K562 (cell line): ENCODE measurements around the gene ADAM22. TPM values are rescaled to one million over a fixed set of nuclear protein-coding genes. Genes with fewer than 3 reads are reported as not detected.

Source experiments
- E2F8 ChIP-seq: fragments of 450-650 bp; IDR thresholded peaks from 2 replicates; pipeline ENCODE4 v1.7.1; 2018; ENCODE audit warnings: mild to moderate bottlenecking, low read depth; ENCODE audit not compliant: partially characterized antibody
- ESRRA ChIP-seq: fragments of 450-650 bp; IDR thresholded peaks from 2 replicates; pipeline ENCODE4 v1.6.1; 2014; ENCODE audit warnings: low read depth, mild to moderate bottlenecking, moderate library complexity, borderline replicate concordance
- MEF2D ChIP-seq: conservative IDR thresholded peaks from 2 replicates; pipeline ENCODE4 v1.6.1; 2016; ENCODE audit warnings: low read depth, missing genetic modification characterization, missing compliant biosample characterization
- NUFIP1 ChIP-seq: fragments of 450-650 bp; IDR thresholded peaks from 2 replicates; pipeline ENCODE4 v1.6.1; 2018; ENCODE audit not compliant: partially characterized antibody
- PHF8 ChIP-seq: fragments of 200-600 bp; sonication (generic); IDR thresholded peaks from 2 replicates; pipeline ENCODE4 v1.6.1; 2012; ENCODE audit warnings: mixed run types, mild to moderate bottlenecking, inconsistent platforms, low read length, moderate library complexity, borderline replicate concordance
- POLR2H ChIP-seq: IDR thresholded peaks from 2 replicates; pipeline ENCODE4 v1.6.1; 2016; ENCODE audit warnings: missing genetic modification characterization, low read depth, mild to moderate bottlenecking, control low read depth, missing compliant biosample characterization, moderate library complexity
- SMARCA5 ChIP-seq: fragments of 450-650 bp; IDR thresholded peaks from 2 replicates; pipeline ENCODE4 v1.6.1; 2016
- TOE1 ChIP-seq, 2 experiments: fragments of 450-650 bp in 1 of 2; sonication (generic) in 1 of 2; formaldehyde crosslinking in 1 of 2; IDR thresholded peaks; 2 replicates each; pipeline versions ENCODE4 v1.7.1 to v1.8.0; 2016 to 2022; ENCODE audit warnings: borderline replicate concordance in 2 of 2, mild to moderate bottlenecking in 2 of 2, antibody characterized with exemption in 1 of 2, inconsistent platforms in 1 of 2, low read depth in 1 of 2, missing genetic modification reagents in 1 of 2, moderate library complexity in 1 of 2
- ZBTB1 ChIP-seq: sonication (generic); formaldehyde crosslinking; IDR thresholded peaks from 2 replicates; pipeline ENCODE4 v1.8.1; 2023; ENCODE audit warnings: missing genetic modification reagents, low read depth, mild to moderate bottlenecking, borderline replicate concordance
- ZNF589 ChIP-seq: fragments of 200-800 bp; sonication (Bioruptor generic); IDR thresholded peaks from 2 replicates; pipeline ENCODE4 v1.6.1; 2016; ENCODE audit warnings: low read depth, missing genetic modification characterization, missing compliant biosample characterization
- polyA plus RNA-seq, 8 experiments: library from polyadenylated mRNA; depleted of rRNA in 4 of 8; stranded (reverse) in 5 of 8; unstranded in 3 of 8; fragments of >200 nt; fragmentation: Nextera tagmentation in 2 of 8; fragmentation: Illumina TruSeq in 1 of 8; extraction: Ambion mirVana in 2 of 8; extraction: Trizol in 1 of 8; gene quantifications; 2 replicates each; pipeline versions ENCODE4 v1.2.1 to v1.2.3, GENCODE V29; 2011 to 2014; ENCODE audit warnings: inconsistent platforms in 1 of 8, missing spikeins in 1 of 8
- total RNA-seq, 7 experiments: library from RNA; depleted of rRNA in 6 of 7; stranded (reverse); fragments of >200 nt in 6 of 7; fragmentation: Illumina TruSeq in 2 of 7; extraction: Trizol in 2 of 7; gene quantifications; 2 replicates each; pipeline versions ENCODE4 v1.2.1 to v1.2.3, GENCODE V29; 2011 to 2021; ENCODE audit warnings: low replicate concordance in 1 of 7
- TF ChIP-seq, protein P1 (sequence below), 2 experiments: fragments of 450-650 bp; formaldehyde crosslinking in 1 of 2; IDR thresholded peaks; 2 replicates each; pipeline versions ENCODE4 v1.4.0 to v1.6.1; 2014 to 2020; ENCODE audit warnings: mild to moderate bottlenecking in 2 of 2, borderline replicate concordance in 1 of 2, low read depth in 1 of 2
- TF ChIP-seq, protein P2 (sequence below): fragments of 450-650 bp; IDR thresholded peaks from 2 replicates; pipeline ENCODE4 v1.6.1; 2016

The ADAM22 gene
- total and polyA plus RNA-seq, 9 of the 15 experiments (the other 6 are each of a cell fraction or from before 2014, with no cell fraction given), result 0.01 to 0.58 (median 0.18) TPM

GRCh38 chr7:88219781-88220747 lies 286.0 kb downstream of the ADAM22 start, which contains the start of gene SRI (continued):
- TF ChIP-seq, protein P1, sequence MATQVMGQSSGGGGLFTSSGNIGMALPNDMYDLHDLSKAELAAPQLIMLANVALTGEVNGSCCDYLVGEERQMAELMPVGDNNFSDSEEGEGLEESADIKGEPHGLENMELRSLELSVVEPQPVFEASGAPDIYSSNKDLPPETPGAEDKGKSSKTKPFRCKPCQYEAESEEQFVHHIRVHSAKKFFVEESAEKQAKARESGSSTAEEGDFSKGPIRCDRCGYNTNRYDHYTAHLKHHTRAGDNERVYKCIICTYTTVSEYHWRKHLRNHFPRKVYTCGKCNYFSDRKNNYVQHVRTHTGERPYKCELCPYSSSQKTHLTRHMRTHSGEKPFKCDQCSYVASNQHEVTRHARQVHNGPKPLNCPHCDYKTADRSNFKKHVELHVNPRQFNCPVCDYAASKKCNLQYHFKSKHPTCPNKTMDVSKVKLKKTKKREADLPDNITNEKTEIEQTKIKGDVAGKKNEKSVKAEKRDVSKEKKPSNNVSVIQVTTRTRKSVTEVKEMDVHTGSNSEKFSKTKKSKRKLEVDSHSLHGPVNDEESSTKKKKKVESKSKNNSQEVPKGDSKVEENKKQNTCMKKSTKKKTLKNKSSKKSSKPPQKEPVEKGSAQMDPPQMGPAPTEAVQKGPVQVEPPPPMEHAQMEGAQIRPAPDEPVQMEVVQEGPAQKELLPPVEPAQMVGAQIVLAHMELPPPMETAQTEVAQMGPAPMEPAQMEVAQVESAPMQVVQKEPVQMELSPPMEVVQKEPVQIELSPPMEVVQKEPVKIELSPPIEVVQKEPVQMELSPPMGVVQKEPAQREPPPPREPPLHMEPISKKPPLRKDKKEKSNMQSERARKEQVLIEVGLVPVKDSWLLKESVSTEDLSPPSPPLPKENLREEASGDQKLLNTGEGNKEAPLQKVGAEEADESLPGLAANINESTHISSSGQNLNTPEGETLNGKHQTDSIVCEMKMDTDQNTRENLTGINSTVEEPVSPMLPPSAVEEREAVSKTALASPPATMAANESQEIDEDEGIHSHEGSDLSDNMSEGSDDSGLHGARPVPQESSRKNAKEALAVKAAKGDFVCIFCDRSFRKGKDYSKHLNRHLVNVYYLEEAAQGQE (IDR thresholded peaks at IDR 0.05; ENCODE audit: borderline replicate concordance), result no peak; the same call in 1 of the 2 replicates
- TF ChIP-seq, protein P1 (CRISPR knock-in tag; IDR thresholded peaks at IDR 0.05; ENCODE audit: low read depth), result no peak
- TF ChIP-seq POLR2H (no peak), ZBTB1 (CRISPR knock-in tag) (0 out of 2 replicates have a peak, but pooled peaks have one; percentile 10), SMARCA5 (no peak), NUFIP1 (peak; percentile 83), TOE1 (IDR thresholded peaks at IDR 0.05; ENCODE audit: borderline replicate concordance) (peak; percentile 93), TOE1 (CRISPR knock-in tag; IDR thresholded peaks at IDR 0.05; ENCODE audit: borderline replicate concordance, low read depth) (no peak), MEF2D (tag) (no peak), E2F8 (no peak), PHF8 (peak; percentile 92), ESRRA (peak; percentile 46; the same call in 1 of the 2 replicates), ZNF589 (no peak)
- TF ChIP-seq, protein P2, sequence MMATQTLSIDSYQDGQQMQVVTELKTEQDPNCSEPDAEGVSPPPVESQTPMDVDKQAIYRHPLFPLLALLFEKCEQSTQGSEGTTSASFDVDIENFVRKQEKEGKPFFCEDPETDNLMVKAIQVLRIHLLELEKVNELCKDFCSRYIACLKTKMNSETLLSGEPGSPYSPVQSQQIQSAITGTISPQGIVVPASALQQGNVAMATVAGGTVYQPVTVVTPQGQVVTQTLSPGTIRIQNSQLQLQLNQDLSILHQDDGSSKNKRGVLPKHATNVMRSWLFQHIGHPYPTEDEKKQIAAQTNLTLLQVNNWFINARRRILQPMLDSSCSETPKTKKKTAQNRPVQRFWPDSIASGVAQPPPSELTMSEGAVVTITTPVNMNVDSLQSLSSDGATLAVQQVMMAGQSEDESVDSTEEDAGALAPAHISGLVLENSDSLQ, result no peak
